Measurements from ENCODE around the gene WBP1.
A peak's percentile ranks its signal among the peaks of the same experiment; 100 is the strongest.

GRCh38 chr2:74414881-74415761, 43.1 kb upstream of the WBP1 start:
- TF ChIP-seq CTCF (conservative IDR thresholded peaks at IDR 0.05 in 1 of 2, IDR thresholded peaks at IDR 0.05 in 1 of 2; ENCODE audit: low read depth in 1 of 2, low read length in 2 of 2) (peak in 1 of 2 donors; percentile 37), EZH2 (IDR thresholded peaks at IDR 0.05; ENCODE audit: low read length, missing control alignments) (no peak)

Data from fibroblast of lung (primary cell).